Measurements from ENCODE around the gene CRABP2. TPM values are rescaled to one million over a fixed set of nuclear protein-coding genes. Genes with fewer than 3 reads are reported as not detected.

CRABP2 gene
- total and polyA plus RNA-seq, 2 of the 13 experiments (the other 11 are each of a cell fraction or from before 2014, with no cell fraction given), result 0.40 to 0.60 TPM

- TF ChIP-seq BORCS8-MEF2B (CRISPR knock-in tag; IDR thresholded peaks at IDR 0.05), result peak; percentile 77
- TF ChIP-seq ZNF503 (CRISPR knock-in tag; IDR thresholded peaks at IDR 0.05), result peak; percentile 84
- 0 out of 2 replicates have a peak, but pooled peaks have one; percentile 53 for TF ChIP-seq HOXA5 (CRISPR knock-in tag; IDR thresholded peaks at IDR 0.05)
- TF ChIP-seq ZNF18 (CRISPR knock-in tag; IDR thresholded peaks at IDR 0.05; ENCODE audit: insufficient replicate concordance), result peak; percentile 49
- no peak for TF ChIP-seq AKNA (CRISPR knock-in tag; IDR thresholded peaks at IDR 0.05; ENCODE audit: borderline replicate concordance)
- 0 out of 2 replicates have a peak, but pooled peaks have one; percentile 9 for TF ChIP-seq ZFP37 (CRISPR knock-in tag; IDR thresholded peaks at IDR 0.05; ENCODE audit: borderline replicate concordance)
- TF ChIP-seq ZNF513 (CRISPR knock-in tag; conservative IDR thresholded peaks at IDR 0.05), result 0 out of 2 replicates have a peak, but pooled peaks have one; percentile 23
- peak; percentile 99 for TF ChIP-seq ZFP91 (CRISPR knock-in tag; IDR thresholded peaks at IDR 0.05; ENCODE audit: borderline replicate concordance)
- TF ChIP-seq ZNF609 (CRISPR knock-in tag; IDR thresholded peaks at IDR 0.05; ENCODE audit: borderline replicate concordance), result peak; percentile 68; the same call in 1 of the 2 replicates
Observed at GRCh38 chr1:156740741-156741480, 35.5 kb upstream of the CRABP2 start, which contains the start of gene MRPL24 (continued).
